Measurements from ENCODE around the gene PHLDA1. TPM values are rescaled to one million over a fixed set of nuclear protein-coding genes. Genes with fewer than 3 reads are reported as not detected.

The PHLDA1 gene
- total RNA-seq, 1 experiment from 2014 or later: 34.9 TPM

- TF ChIP-seq NFE2L1 (CRISPR knock-in tag; IDR thresholded peaks at IDR 0.05): no peak
- no peak for TF ChIP-seq NR2C2 (CRISPR knock-in tag; IDR thresholded peaks at IDR 0.05)
- TF ChIP-seq ZNF281 (CRISPR knock-in tag; IDR thresholded peaks at IDR 0.05): no peak
- TF ChIP-seq USF2 (CRISPR knock-in tag; IDR thresholded peaks at IDR 0.05): no peak
- no peak for TF ChIP-seq KAT7 (CRISPR knock-in tag; IDR thresholded peaks at IDR 0.05; ENCODE audit: borderline replicate concordance)
- TF ChIP-seq AFF4 (CRISPR knock-in tag; IDR thresholded peaks at IDR 0.05; ENCODE audit: borderline replicate concordance): no peak
- no peak for TF ChIP-seq ARID4B (CRISPR knock-in tag; IDR thresholded peaks at IDR 0.05; ENCODE audit: borderline replicate concordance)
- no peak for TF ChIP-seq OVOL2 (CRISPR knock-in tag; IDR thresholded peaks at IDR 0.05; ENCODE audit: borderline replicate concordance)
- TF ChIP-seq E2F4 (CRISPR knock-in tag; IDR thresholded peaks at IDR 0.05; ENCODE audit: borderline replicate concordance, low read depth): no peak
- TF ChIP-seq ZNF512 (CRISPR knock-in tag; IDR thresholded peaks at IDR 0.05; ENCODE audit: borderline replicate concordance): no peak
- no peak for TF ChIP-seq ZNF423 (CRISPR knock-in tag; IDR thresholded peaks at IDR 0.05)
Measured at GRCh38 chr12:76020731-76021672, 10.6 kb downstream of the PHLDA1 start (continued).

Data from WTC11 (cell line).